Measurements from ENCODE around the gene RAB37.

The RAB37 gene

DNA sequence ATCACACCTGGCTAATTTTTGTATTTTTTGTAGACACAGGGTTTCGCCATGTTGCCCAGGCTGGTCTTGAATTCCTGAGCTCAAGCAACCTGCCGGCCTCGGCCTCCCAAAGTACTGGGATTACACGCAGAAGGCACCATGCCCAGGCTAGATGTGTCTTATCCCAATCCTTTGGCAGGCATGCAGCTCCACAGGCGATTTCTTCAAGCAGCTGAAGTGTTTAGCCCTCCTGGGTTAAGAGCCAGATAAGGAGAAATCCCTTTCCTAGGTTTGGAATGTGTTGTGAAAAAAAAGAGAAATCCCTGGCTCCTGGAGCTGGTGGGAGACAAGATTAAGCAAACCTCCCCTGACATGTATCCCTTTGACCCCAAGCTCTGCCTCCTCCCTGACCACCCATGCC lies 9.3 kb downstream of the RAB37 start:
- DNase-seq, result no peak

- no peak for DNase-seq
Observed at GRCh38 chr17:74746922-74747321, 9.9 kb downstream of the RAB37 start.

GRCh38 chr17:74748279-74748528 lies 11.1 kb downstream of the RAB37 start:
- no peak for DNase-seq

GRCh38 chr17:74748529-74749278 lies 11.6 kb downstream of the RAB37 start, which contains the start of gene NHERF1:
NHERF1 (plus strand) TSS chr17:74748628; CDS start chr17:74748847, 219 bp downstream.
- peak; percentile 86 for DNase-seq

DNA sequence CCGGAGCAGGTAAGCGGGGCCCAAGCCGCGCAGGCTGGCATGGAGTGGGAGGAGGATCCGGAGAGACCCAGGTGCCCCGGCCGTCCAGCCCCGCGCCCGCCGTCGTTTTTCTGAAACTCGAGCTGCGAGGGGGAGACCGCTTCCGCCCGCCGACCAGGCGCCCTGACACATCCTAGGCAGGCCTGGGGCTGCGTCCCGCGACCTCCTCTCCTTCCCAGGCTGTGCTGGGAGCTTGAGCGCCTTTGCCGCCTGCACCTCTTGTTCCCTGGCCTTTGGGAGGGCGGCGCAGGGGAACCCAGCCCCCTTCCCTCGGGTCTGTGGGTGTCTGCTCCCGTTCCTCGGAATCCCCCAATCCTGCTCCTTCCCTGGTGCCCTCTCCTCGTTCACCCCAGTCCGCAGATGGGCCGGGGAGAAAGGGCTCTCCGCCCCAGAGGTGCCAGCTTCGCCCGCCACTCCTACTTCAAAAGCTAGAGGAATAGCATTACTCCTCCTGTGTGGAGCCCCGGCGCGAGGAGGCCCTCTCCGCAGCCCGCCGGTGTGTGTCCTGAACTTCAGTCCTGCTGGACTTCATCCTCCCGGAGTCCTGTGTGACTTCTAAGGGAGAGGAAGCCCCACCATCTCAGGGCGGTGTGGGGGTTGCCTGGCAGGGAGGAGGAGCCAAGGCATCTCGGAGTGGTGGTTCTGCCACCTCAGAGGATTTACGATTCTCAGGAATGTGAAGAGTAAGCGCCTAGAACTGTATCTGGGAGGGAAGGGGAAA lies 12.4 kb downstream of the RAB37 start:
- DNase-seq, result no peak

GRCh38 chr17:74750039-74750326 lies 12.9 kb downstream of the RAB37 start:
- DNase-seq, result no peak

DNA sequence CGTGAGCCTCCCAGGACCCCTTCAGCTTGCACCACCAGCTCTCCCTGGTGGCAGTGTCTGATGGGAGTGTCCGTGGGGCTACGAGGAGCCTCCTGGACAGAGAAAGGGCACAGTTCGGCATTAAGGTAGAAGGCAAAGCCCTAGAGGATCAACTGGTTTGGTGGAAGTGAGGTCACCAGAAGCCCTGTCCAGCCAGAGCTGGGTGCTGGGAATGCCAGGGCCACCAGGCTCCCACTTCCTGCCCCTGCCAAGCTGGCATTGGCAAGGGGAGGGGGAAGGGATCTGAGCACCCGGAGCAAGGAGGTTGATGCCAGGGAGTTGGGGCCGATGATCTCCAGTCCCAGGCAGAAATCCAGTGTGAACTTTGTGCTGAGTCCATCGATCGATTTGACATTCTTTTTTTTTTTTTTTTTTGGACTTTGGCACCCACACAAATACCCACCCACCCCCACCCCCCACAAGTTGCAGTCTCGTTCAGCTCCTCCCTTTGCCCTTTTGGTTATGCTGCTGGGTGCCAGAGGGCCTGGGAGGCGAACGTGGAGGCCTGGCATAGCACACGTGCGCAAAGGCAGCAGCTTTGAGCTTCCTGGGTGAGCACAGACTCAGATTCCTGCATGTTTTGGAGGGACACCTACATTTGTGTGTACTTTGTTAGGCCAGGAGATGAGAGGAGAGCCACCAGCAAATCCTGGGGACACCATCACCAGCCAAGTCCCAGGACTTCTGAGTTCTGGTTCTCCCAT lies 13.4 kb downstream of the RAB37 start:
- no peak for DNase-seq

DNA sequence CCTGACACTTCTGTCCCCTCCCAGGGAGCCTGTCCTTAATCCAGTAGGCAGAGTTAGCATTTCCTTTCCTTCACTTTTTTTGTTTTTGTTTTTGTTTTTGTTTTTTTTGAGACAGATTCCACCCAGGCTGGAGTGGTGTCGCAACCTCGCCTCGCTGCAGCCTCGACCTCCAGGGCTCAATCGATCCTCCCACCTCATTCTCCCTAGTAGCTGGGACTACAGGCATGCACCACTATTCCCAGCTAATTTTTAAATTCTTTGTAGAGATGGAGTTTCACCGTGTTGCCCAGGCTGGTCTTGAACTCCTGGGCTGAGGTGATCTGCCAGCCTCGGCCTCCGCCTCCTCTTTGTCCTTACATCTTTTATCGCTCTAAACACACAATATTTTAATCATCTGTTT lies 15.4 kb downstream of the RAB37 start:
- DNase-seq, result no peak

GRCh38 chr17:74752822-74753401 lies 15.9 kb downstream of the RAB37 start:
- no peak for DNase-seq

GRCh38 chr17:74754832-74755231 lies 17.8 kb downstream of the RAB37 start:
- DNase-seq, result no peak

DNA sequence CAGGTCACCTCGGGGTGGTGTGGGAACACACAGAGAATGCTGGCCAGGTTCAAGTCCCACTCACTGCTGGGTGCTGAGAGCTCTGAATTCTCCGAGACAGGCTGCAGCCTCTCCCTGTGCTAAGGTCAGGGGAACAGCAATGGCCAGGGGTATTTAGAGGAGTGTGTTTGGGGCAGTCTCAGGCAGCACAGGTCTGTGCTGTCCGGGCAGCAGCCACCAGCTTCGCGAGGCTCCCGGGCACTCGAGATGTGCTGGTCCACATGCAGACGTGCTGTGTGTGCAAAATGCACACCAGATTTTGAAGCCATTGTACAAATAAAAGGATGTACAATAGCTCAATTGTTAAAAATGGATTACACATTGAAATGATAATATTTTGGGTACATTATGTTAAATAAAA lies 18.5 kb downstream of the RAB37 start:
- DNase-seq, result no peak

GRCh38 chr17:74756891-74757290 lies 19.8 kb downstream of the RAB37 start:
- no peak for DNase-seq

DNA sequence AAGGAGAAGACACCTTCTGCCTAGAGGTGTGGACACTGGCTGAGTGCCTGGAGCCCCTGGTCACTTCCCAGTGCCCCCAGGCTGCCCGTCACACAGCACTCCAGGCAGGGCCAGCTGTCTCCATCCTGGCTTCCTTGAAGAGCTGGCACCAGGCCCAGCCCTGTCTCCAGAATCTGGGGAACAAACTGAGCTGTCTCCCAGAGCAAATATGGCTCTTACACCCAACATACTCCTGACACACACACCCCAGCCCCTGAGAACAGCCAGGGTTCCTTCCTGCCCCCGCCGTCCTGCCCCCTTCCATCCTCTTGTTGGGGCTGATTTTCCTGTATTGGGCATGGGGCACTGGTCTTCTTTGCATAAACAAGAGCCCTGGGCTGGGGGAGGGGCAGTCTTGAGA lies 20.4 kb downstream of the RAB37 start:
- DNase-seq, result no peak

GRCh38 chr17:74757931-74758847 lies 21.1 kb downstream of the RAB37 start:
- DNase-seq, result no peak

GRCh38 chr17:74758848-74759168 lies 21.8 kb downstream of the RAB37 start:
- no peak for DNase-seq

- DNase-seq, result no peak
Observed at GRCh38 chr17:74759243-74759801, 22.3 kb downstream of the RAB37 start.

DNA sequence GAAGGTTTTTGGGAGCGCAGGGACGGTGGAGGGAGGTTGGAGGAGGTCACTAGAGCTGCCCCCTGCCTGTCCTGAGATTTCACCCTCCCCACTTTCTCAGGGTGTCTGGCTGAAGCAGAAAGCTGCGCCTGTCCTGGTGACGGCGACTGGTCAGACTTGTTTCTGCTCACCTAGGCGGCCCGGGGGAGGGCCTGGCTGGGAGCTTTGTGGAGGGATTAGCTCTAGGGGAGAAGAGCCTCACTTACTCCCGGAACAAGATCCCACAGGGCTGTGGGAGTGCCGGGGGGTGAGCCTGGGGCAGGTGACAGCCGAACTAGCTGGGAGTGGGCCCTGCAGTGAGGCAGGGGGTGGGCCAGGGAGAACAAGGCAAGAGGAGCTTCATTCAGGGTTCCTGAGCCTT lies 22.9 kb downstream of the RAB37 start:
- no peak for DNase-seq

DNA sequence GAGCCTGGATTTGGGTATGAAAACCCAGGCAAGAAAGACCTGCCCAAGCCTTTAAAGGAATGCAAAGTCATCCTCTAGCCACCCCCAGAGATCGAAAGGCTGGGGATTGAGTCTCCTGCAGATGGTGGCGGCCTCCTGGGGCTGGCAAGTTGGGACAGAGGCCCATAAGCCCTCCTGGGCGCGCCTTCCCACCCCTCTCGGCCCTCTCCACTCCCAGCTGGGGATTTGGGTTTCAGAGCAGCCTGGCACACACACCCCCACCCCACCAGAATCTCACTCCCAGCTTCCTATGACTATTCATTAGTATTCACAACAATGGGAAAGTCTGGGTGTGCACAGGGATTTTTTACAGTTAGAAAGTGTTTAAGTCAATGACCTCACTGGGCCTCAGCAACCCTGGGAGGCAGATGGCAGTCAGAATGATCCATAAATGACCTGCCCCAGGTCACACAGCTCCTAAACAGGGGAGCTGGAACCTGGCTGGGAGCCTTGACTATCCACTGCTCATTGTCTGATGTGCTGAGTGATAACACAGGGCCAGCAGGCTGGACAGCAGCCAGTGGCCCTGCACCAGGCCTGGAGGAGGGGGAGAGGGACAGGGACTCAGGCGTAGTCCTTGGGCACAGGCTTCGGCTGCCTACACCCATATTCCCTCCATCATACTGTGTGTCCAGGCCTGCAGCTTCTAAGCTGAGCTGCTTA lies 23.5 kb downstream of the RAB37 start:
- DNase-seq, result no peak

DNA sequence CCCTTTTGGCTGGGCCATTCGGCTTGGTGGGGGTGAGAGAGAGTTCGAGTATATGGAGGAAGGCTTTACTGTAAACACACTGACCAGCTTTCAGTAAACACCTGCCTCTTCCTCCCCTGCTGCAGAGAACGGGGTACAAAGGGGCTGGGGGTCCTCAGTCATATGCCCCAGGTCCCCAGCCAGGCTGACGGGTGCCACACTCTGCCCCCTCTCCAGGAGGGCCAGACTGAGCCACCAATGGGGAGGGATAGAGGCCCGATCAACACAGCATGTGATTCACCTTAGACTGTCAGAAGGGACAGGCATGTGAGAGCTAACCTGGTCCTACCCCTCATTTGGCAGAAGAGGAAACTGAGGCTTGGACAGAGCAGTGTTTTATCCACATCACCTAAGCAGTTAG lies 24.4 kb downstream of the RAB37 start:
- no peak for DNase-seq

DNA sequence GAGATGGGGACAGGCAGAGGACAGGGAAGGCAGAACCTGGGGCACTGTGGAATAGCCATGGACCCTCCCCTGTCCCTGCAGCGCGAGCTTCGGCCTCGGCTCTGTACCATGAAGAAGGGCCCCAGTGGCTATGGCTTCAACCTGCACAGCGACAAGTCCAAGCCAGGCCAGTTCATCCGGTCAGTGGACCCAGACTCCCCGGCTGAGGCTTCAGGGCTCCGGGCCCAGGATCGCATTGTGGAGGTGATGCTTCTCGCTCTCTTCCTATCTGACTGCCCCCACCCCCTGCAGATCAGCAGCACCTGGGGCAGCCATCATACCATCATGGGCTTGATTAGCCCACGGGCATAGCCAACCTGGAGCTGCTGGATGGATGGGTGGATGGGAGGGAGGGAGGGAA lies 24.9 kb downstream of the RAB37 start:
- no peak for DNase-seq

DNA sequence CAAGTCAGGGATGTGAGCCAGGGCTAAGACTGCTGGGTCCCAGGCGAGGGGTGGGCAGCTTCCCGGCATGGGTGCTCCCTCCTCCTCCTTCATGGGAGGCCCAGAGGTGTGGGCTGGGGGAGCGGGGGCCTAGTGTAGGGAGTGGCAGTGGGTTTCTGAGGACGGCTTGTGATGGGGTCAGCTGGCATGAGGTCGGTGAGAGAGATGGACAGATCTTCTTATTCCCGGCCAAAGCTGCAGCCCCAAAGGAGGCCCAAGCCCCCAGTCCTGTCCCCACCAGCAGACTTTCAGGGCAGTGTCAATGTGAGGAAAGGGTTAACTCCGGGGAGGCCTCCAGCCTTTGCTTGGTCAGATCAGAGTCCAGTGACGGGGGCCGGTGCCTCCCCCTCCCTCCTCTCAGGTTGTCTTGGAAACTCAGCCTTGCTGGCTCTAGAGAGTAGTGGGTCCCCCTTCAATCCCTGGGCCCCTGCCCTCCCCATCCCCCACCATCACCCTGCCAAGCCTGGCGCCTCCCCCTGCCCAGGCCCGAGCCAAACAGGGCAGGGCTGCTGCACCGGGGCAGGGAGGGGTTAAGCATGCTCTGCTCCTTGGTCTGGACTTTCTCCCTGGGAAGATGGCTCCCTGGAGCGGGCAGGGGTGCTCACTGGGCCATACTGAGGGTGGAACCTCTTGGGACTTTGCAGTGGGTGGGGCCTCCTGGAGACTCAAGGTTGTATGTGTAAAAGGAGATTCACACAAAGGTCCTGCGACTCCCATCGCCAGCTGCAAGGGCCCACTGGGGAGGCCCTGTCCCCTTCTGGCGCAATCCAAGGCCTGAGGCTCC lies 26.7 kb downstream of the RAB37 start:
- no peak for DNase-seq

Measured in NCI-H1436 treated with DMSO at 0.1 percent for 48 hours (cell line).